HCT116 (cell line): ENCODE data around the gene PSENEN. TPM values are rescaled to one million over a fixed set of nuclear protein-coding genes. Genes with fewer than 3 reads are reported as not detected.
"Not testable (repeated sequence)": the region's sequence is repeated elsewhere in the genome, so short reads cannot be mapped to it uniquely, and the experiment has no call there.

Experiments used
- ATAC-seq: fragments of 200-7000 bp; cut with Tn5 transposase; 2 replicates; pipeline ENCODE4 v1.9.1; 2020; ENCODE audit warnings: mild to moderate bottlenecking, moderate library complexity
- BruUV-seq: library from RNA; stranded (reverse); fragments of 400-500 nt; replicated peaks from 2 replicates; lab custom pipeline; 2021; lab: Mats Ljungman, UMichigan
- CTCF ChIA-PET: fragments of 300-600 bp; sonication (Branson Sonifier 250); formaldehyde crosslinking; loops from one replicate; lab custom pipeline; 2021; ENCODE audit warnings: antibody characterized with exemption; lab: Charles Lee
- POLR2A ChIA-PET: fragments of 300-600, 350-600 bp; sonication (Branson Sonifier 250); formaldehyde crosslinking; loops from one replicate; lab custom pipeline; 2021; ENCODE audit warnings: antibody characterized with exemption; lab: Charles Lee
- RAD21 ChIA-PET, 2 experiments: fragments of 300-600 bp; sonication (Branson Sonifier 250); formaldehyde crosslinking; loops; one replicate each; lab custom pipeline; 2023; ENCODE audit warnings: low total read pairs in 2 of 2; ENCODE audit not compliant: uncharacterized antibody in 2 of 2, unreplicated experiment in 2 of 2, low non-redundant PET in 1 of 2; lab: Charles Lee
- DNase-seq: peaks from one replicate; pipeline ENCODE4 v3.0.0-alpha.2; 2010; ENCODE audit warnings: low read depth, low spot score
- H2AFZ ChIP-seq: fragments of 200-600 bp; shearing (Covaris generic), sonication (generic); 2 replicates; pipeline ENCODE4 v1.6.1; 2017; ENCODE audit warnings: low read depth, mixed run types, mixed read lengths, antibody characterized with exemption, low read length; ENCODE audit not compliant: poor library complexity, severe bottlenecking
- H3K27ac ChIP-seq: 2 replicates; pipeline ENCODE4 v1.5.1; 2012; ENCODE audit warnings: low read depth, low read length
- H3K27me3 ChIP-seq: fragments of 200-600 bp; sonication (generic); 2 replicates; pipeline ENCODE4 v1.6.1; 2016; ENCODE audit warnings: mixed run types, low read length, mixed read lengths; ENCODE audit not compliant: insufficient read depth
- H3K36me3 ChIP-seq, 2 experiments: fragments of 200-500 bp in 1 of 2; fragments of 200-600 bp in 1 of 2; sonication (Bioruptor generic) in 1 of 2; sonication (generic) in 1 of 2; 2 replicates each; pipeline versions ENCODE4 v1.5.1 to v1.6.1; 2014 to 2016; ENCODE audit warnings: low read length in 2 of 2, inconsistent platforms in 1 of 2, mixed read lengths in 1 of 2, mixed run types in 1 of 2; ENCODE audit not compliant: insufficient read depth in 2 of 2, control insufficient read depth in 1 of 2
- H3K4me1 ChIP-seq, 2 experiments: fragments of 200-600 bp in 1 of 2; sonication (generic) in 1 of 2; 2 replicates each; pipeline versions ENCODE4 v1.5.1 to v1.6.1; 2012 to 2017; ENCODE audit warnings: low read length in 2 of 2, inconsistent platforms in 1 of 2, mild to moderate bottlenecking in 1 of 2, mixed read lengths in 1 of 2, mixed run types in 1 of 2, moderate library complexity in 1 of 2; ENCODE audit not compliant: insufficient read depth in 2 of 2, control insufficient read depth in 1 of 2
- H3K4me2 ChIP-seq: fragments of 200-600 bp; sonication (generic); 2 replicates; pipeline ENCODE4 v1.6.1; 2017; ENCODE audit warnings: mixed run types, low read length, mixed read lengths
- H3K4me3 ChIP-seq, 2 experiments: fragments of 200-600 bp in 1 of 2; sonication (generic) in 1 of 2; replicated peaks in 1 of 2; 2 replicates each; pipeline ENCODE4 v1.5.1; 2011 to 2016; ENCODE audit warnings: low read length in 2 of 2, control low read depth in 1 of 2, low read depth in 1 of 2, mild to moderate bottlenecking in 1 of 2, mixed read lengths in 1 of 2, mixed run types in 1 of 2
- H3K79me2 ChIP-seq: fragments of 200-600 bp; sonication (generic); 2 replicates; pipeline ENCODE4 v1.6.1; 2017; ENCODE audit warnings: mild to moderate bottlenecking, mixed run types, low read length, moderate library complexity, mixed read lengths; ENCODE audit not compliant: insufficient read depth
- H3K9ac ChIP-seq: fragments of 200-600 bp; sonication (generic); 2 replicates; pipeline ENCODE4 v1.6.1; 2016; ENCODE audit warnings: low read length, mixed read lengths
- H3K9me2 ChIP-seq: fragments of 200-600 bp; sonication (generic), shearing (Covaris generic); 2 replicates; pipeline ENCODE4 v1.6.1; 2017; ENCODE audit warnings: mixed run types, mild to moderate bottlenecking, moderate library complexity; ENCODE audit not compliant: insufficient read depth
- H3K9me3 ChIP-seq, 2 experiments: fragments of 200-500 bp in 1 of 2; fragments of 200-600 bp in 1 of 2; sonication (Bioruptor generic) in 1 of 2; sonication (generic) in 1 of 2; 2 replicates each; pipeline ENCODE4 v1.6.1; 2014 to 2017; ENCODE audit warnings: low read length in 2 of 2, mixed read lengths in 2 of 2, inconsistent platforms in 1 of 2, low read depth in 1 of 2, mild to moderate bottlenecking in 1 of 2, mixed run types in 1 of 2, moderate library complexity in 1 of 2; ENCODE audit not compliant: control insufficient read depth in 1 of 2, insufficient read depth in 1 of 2
- H4K20me1 ChIP-seq: fragments of 200-600 bp; sonication (generic), shearing (Covaris generic); 2 replicates; pipeline ENCODE4 v1.6.1; 2017; ENCODE audit warnings: mixed run types, mild to moderate bottlenecking, moderate library complexity; ENCODE audit not compliant: insufficient read depth
- JUND ChIP-seq: IDR thresholded peaks from 2 replicates; pipeline ENCODE4 v1.6.1; 2012
- REST ChIP-seq: IDR thresholded peaks from 2 replicates; pipeline ENCODE4 v1.6.1; 2012; ENCODE audit warnings: low read depth
- SP1 ChIP-seq: IDR thresholded peaks from 2 replicates; pipeline ENCODE4 v1.6.1; 2012; ENCODE audit warnings: low read depth
- intact Hi-C: fragments of 100-400 bp; cut with micrococcal nuclease; formaldehyde crosslinking; loops from 2 replicates; pipeline ENCODE4 v1.10.0; 2022
- total RNA-seq: library from RNA; stranded (reverse); gene quantifications from one replicate; pipeline ENCODE4 v1.2.1, GENCODE V29; 2021; ENCODE audit not compliant: unreplicated experiment

PSENEN gene
- total RNA-seq, 1 experiment from 2014 or later = 55.3 TPM

- TF ChIP-seq SP1 (no peak), REST (no peak), JUND (no peak)
Measured at GRCh38 chr19:35793381-35794165, 48.1 kb downstream of the PSENEN start (continued).

GRCh38 chr19:35795564-35795963 lies 50.1 kb downstream of the PSENEN start:
- CTCF ChIA-PET, H3K9me2 ChIP-seq, BruUV-seq, RAD21 ChIA-PET, H3K27me3 ChIP-seq, H2AFZ ChIP-seq, H4K20me1 ChIP-seq, POLR2A ChIA-PET, H3K4me1 ChIP-seq, H3K4me3 ChIP-seq, intact Hi-C loops, H3K4me2 ChIP-seq, H3K9ac ChIP-seq, H3K79me2 ChIP-seq, ATAC-seq, H3K36me3 ChIP-seq, H3K9me3 ChIP-seq, DNase-seq, H3K27ac ChIP-seq: not testable (repeated sequence)

Other genes starting within 250 kb of the PSENEN start
- gene DMKN, start 232.0 kb upstream of the PSENEN start, total RNA-seq = 246 TPM
- 0.66 TPM for gene SBSN, start 217.3 kb upstream of the PSENEN start, total RNA-seq
- not detected for gene GAPDHS, start 212.2 kb upstream of the PSENEN start, total RNA-seq
- 128 TPM for gene TMEM147, start 200.0 kb upstream of the PSENEN start, total RNA-seq
- gene ATP4A, start 182.0 kb upstream of the PSENEN start, total RNA-seq = 0.27 TPM
- not detected for gene PMIS2, start 159.5 kb upstream of the PSENEN start, total RNA-seq
- gene HAUS5, start 132.9 kb upstream of the PSENEN start, total RNA-seq = 31.7 TPM
- 87.2 TPM for gene RBM42, start 116.6 kb upstream of the PSENEN start, total RNA-seq
- 1.5 TPM for gene ETV2, start 103.9 kb upstream of the PSENEN start, total RNA-seq
- 496 TPM for gene COX6B1, start 97.3 kb upstream of the PSENEN start, total RNA-seq
- 0.69 TPM for gene UPK1A, start 79.1 kb upstream of the PSENEN start, total RNA-seq
- not detected for gene ZBTB32, start 41.1 kb upstream of the PSENEN start, total RNA-seq
- 29.9 TPM for gene KMT2B, start 27.6 kb upstream of the PSENEN start, total RNA-seq
- gene IGFLR1, start 3.2 kb upstream of the PSENEN start, total RNA-seq = 8.3 TPM
- gene U2AF1L4, start 233 bp upstream of the PSENEN start, total RNA-seq = 15.6 TPM
- gene LIN37, start 2.9 kb downstream of the PSENEN start, total RNA-seq = 10.1 TPM
- 0.93 TPM for gene HSPB6, start 11.4 kb downstream of the PSENEN start, total RNA-seq
- gene PROSER3, start 12.5 kb downstream of the PSENEN start, total RNA-seq = 42.5 TPM
- 30.2 TPM for gene ARHGAP33, start 29.9 kb downstream of the PSENEN start, total RNA-seq
- 0.44 TPM for gene PRODH2, start 67.2 kb downstream of the PSENEN start, total RNA-seq
- gene NPHS1, start 106.9 kb downstream of the PSENEN start, total RNA-seq = 0.57 TPM
- gene KIRREL2, start 111.3 kb downstream of the PSENEN start, total RNA-seq = 1.3 TPM
- 41.2 TPM for gene APLP1, start 122.9 kb downstream of the PSENEN start, total RNA-seq
- 13.7 TPM for gene NFKBID, start 154.9 kb downstream of the PSENEN start, total RNA-seq
- gene HCST, start 156.9 kb downstream of the PSENEN start, total RNA-seq = 1.2 TPM
- 0.49 TPM for gene TYROBP, start 162.6 kb downstream of the PSENEN start, total RNA-seq
- gene LRFN3, start 190.7 kb downstream of the PSENEN start, total RNA-seq = 18.8 TPM
- 21.0 TPM for gene SDHAF1, start 249.5 kb downstream of the PSENEN start, total RNA-seq